ENCODE measurements around the gene ST8SIA1.

Gene ST8SIA1

GRCh38 chr12:22246217-22246846 lies 88.2 kb downstream of the ST8SIA1 start:
- TF ChIP-seq JUND (IDR thresholded peaks at IDR 0.05; ENCODE audit: low read depth) = no peak
- no peak for DNase-seq (ENCODE audit: low read depth in 1 of 2, low spot score in 1 of 2)
- in situ Hi-C loops (cut with HindIII; ENCODE audit: low pct_unique_long_range_greater_than_20kb, low sequenced_read_pairs) = no loop called here

GRCh38 chr12:22242726-22243125 lies 91.8 kb downstream of the ST8SIA1 start:
- in situ Hi-C loops (cut with HindIII; ENCODE audit: low pct_unique_long_range_greater_than_20kb, low sequenced_read_pairs) = no loop called here
- TF ChIP-seq JUND (IDR thresholded peaks at IDR 0.05; ENCODE audit: low read depth) = no peak
- no peak for DNase-seq (ENCODE audit: low read depth in 1 of 2, low spot score in 1 of 2)

- DNase-seq (ENCODE audit: low read depth in 1 of 2, low spot score in 1 of 2) = peak in 1 of 2 experiments; percentile 13
- TF ChIP-seq JUND (IDR thresholded peaks at IDR 0.05; ENCODE audit: low read depth) = no peak
- in situ Hi-C loops (cut with HindIII; ENCODE audit: low pct_unique_long_range_greater_than_20kb, low sequenced_read_pairs) = no loop called here
Observed at GRCh38 chr12:22238211-22238610, 96.3 kb downstream of the ST8SIA1 start.

GRCh38 chr12:22234561-22234960 lies 99.9 kb downstream of the ST8SIA1 start:
- in situ Hi-C loops (cut with HindIII; ENCODE audit: low pct_unique_long_range_greater_than_20kb, low sequenced_read_pairs) = no loop called here
- TF ChIP-seq JUND (IDR thresholded peaks at IDR 0.05; ENCODE audit: low read depth) = no peak
- no peak for DNase-seq (ENCODE audit: low read depth in 1 of 2, low spot score in 1 of 2)

- TF ChIP-seq JUND (IDR thresholded peaks at IDR 0.05; ENCODE audit: low read depth) = no peak
- in situ Hi-C loops (cut with HindIII; ENCODE audit: low pct_unique_long_range_greater_than_20kb, low sequenced_read_pairs) = no loop called here
- DNase-seq (ENCODE audit: low read depth in 1 of 2, low spot score in 1 of 2) = peak in 1 of 2 experiments; percentile 40
Observed at GRCh38 chr12:22231836-22232235, 102.7 kb downstream of the ST8SIA1 start.

- in situ Hi-C loops (cut with HindIII; ENCODE audit: low pct_unique_long_range_greater_than_20kb, low sequenced_read_pairs) = no loop called here
- TF ChIP-seq JUND (IDR thresholded peaks at IDR 0.05; ENCODE audit: low read depth) = no peak
- DNase-seq (ENCODE audit: low read depth in 1 of 2, low spot score in 1 of 2) = no peak
Observed at GRCh38 chr12:22231078-22231477, 103.4 kb downstream of the ST8SIA1 start.

- DNase-seq (ENCODE audit: low read depth in 1 of 2, low spot score in 1 of 2) = no peak
- in situ Hi-C loops (cut with HindIII; ENCODE audit: low pct_unique_long_range_greater_than_20kb, low sequenced_read_pairs) = no loop called here
- TF ChIP-seq JUND (IDR thresholded peaks at IDR 0.05; ENCODE audit: low read depth) = no peak
Observed at GRCh38 chr12:22230280-22230794, 104.2 kb downstream of the ST8SIA1 start.

GRCh38 chr12:22229652-22230279 lies 104.7 kb downstream of the ST8SIA1 start:
- in situ Hi-C loops (cut with HindIII; ENCODE audit: low pct_unique_long_range_greater_than_20kb, low sequenced_read_pairs) = no loop called here
- no peak for TF ChIP-seq JUND (IDR thresholded peaks at IDR 0.05; ENCODE audit: low read depth)
- DNase-seq (ENCODE audit: low read depth in 1 of 2, low spot score in 1 of 2) = no peak

GRCh38 chr12:22228022-22228875 lies 106.3 kb downstream of the ST8SIA1 start:
- in situ Hi-C loops (cut with HindIII; ENCODE audit: low pct_unique_long_range_greater_than_20kb, low sequenced_read_pairs) = no loop called here
- no peak for TF ChIP-seq JUND (IDR thresholded peaks at IDR 0.05; ENCODE audit: low read depth)
- no peak for DNase-seq (ENCODE audit: low read depth in 1 of 2, low spot score in 1 of 2)

GRCh38 chr12:22223356-22223755 lies 111.2 kb downstream of the ST8SIA1 start:
- in situ Hi-C loops (cut with HindIII; ENCODE audit: low pct_unique_long_range_greater_than_20kb, low sequenced_read_pairs) = no loop called here
- TF ChIP-seq JUND (IDR thresholded peaks at IDR 0.05; ENCODE audit: low read depth) = no peak
- no peak for DNase-seq (ENCODE audit: low read depth in 1 of 2, low spot score in 1 of 2)

- DNase-seq (ENCODE audit: low read depth in 1 of 2, low spot score in 1 of 2) = no peak
- no peak for TF ChIP-seq JUND (IDR thresholded peaks at IDR 0.05; ENCODE audit: low read depth)
- in situ Hi-C loops (cut with HindIII; ENCODE audit: low pct_unique_long_range_greater_than_20kb, low sequenced_read_pairs) = no loop called here
Observed at GRCh38 chr12:22217556-22217955, 117.0 kb downstream of the ST8SIA1 start.

- no peak for DNase-seq (ENCODE audit: low read depth in 1 of 2, low spot score in 1 of 2)
- no peak for TF ChIP-seq JUND (IDR thresholded peaks at IDR 0.05; ENCODE audit: low read depth)
- in situ Hi-C loops (cut with HindIII; ENCODE audit: low pct_unique_long_range_greater_than_20kb, low sequenced_read_pairs) = no loop called here
Observed at GRCh38 chr12:22215467-22216253, 118.8 kb downstream of the ST8SIA1 start.

Data from T47D (cell line).